ENCODE data around the gene LZIC.

LZIC gene

DNA sequence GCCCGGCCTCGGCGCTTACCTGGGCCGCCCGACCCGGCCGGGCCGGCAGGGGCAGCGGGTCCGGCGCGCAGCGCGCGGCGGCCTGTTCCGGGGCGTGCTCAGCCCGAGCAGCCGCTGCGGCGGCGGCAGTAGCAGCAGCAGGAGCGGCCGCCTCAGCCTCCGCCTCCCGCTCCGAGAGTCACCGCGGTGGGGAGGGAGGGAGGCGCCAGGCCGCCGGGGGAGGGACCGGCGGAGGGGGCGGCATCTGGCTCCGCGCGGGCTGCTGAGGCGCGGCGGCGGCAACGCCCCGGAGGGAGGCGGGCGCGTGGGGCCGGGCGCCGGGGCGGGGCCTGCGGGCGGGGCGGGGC is 33.1 kb downstream of the LZIC start, which contains the start of gene CTNNBIP1:
Gene CTNNBIP1 (minus strand): TSS at position 194 of the 347 bp plus-strand sequence. CDS start 38,205 bp downstream, outside the sequence.
- no peak for DNase-seq

DNA sequence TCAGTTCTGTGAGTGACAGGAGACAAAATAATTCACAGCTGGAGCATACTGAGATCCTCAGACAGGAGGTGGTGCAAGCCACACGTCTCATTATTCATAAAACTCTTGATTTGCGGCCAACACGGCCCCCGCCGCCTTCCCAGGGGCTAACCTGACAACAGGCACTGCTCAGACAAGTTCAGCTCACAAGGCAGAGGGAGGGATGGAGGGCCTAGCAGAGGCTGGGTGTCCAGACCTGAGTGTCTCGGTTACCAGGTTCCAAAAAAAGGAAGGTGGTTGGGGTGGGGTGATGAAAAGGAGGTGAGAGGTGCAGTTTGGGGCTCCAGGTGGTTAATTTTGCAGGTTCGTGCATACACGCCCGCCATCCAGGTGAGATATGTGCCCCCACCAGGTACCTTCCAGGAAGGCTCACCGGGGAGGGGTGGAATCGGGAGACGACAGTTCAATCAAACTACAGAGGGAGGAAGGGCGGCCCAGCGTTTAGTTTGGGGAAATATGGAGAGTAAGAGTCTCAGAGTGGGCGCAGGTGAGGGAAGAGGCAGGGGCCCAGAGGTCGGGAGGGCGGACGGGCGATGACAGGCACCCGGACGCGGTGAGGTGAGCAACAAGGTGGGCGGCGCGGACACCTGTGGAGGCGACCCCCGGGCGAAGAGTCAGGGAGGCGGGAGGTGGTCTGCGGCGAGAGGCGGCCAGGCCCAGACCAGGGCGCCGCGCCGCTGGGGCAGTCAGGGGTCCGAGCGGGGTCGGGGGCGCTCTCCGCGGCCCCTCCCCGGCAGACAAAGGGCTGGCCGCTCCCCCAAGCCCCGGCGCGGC is 33.8 kb downstream of the LZIC start:
- DNase-seq, result no peak

DNA sequence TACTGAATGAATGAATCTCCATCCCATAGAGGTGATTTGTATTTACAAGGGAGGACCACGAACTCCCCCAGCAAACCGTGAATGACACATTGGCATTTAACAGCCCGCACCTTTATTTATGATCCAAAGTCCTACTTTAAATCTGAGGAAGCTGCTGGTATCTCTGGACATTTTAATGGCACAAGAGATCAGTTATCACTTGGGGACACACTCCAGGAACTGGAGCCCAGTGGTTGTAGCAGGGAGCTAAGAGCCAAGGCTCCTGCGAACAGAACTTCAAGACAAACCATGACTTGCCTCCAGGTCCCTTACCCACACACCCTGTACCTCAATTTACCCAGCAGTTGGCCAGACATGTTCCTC is 34.3 kb downstream of the LZIC start:
- DNase-seq, result no peak

DNA sequence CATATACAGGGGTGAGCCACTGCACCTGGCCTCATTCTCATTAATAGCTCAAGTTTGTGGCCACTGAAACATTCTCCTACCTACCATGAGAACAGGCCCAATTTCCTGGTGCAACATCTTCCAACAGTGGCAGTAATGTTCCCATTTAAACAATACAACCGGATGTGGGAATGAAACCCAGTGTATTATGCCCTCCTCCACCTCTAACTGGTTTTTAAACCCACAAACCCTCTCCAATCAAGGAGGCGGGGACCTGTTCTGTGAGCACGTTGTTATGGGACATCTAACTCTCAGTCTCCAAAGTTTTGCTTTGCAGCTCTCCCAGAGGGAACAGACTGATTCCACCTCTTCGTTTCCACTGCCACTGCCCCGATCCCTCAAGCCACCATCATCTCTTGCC is 35.8 kb downstream of the LZIC start:
- no peak for DNase-seq

DNA sequence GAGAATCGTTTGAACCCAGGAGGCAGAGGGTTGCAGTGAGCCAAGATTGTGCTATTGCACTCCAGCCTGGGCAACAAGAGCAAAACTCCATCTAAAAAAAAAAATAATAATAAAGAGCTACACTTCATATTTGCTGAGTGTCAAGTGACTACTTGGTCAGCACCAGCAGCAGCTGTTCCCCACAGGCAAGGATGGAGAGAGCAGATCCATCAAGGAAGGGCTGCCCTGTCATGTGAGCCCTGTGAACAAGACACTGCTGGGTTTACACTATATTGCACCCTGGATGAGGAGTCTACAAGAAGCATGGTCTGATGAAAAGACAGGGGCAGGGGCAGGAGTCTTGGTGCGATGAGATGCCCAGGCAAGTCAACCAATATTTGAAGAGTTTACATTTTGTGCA is 36.7 kb downstream of the LZIC start:
- DNase-seq, result no peak

DNA sequence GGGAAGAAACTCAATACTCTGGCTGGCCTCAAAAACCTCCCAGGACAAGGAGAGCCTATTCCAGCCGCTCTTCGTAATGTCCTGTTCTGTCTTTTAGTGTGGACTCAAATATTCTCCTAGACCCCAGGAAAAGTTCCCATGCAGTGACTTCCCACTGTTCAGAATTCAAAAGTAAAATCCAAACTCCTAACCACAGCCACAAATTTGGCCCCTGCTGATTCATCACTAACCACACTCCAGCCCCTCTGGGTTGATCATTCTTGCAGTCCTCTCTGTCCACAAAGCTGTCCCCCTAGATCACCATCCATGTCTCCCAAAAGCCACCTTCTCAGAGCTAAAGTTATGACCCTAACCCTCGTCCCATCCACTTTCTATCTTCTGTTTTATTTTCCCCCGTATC is 38.2 kb downstream of the LZIC start:
- no peak for DNase-seq

DNA sequence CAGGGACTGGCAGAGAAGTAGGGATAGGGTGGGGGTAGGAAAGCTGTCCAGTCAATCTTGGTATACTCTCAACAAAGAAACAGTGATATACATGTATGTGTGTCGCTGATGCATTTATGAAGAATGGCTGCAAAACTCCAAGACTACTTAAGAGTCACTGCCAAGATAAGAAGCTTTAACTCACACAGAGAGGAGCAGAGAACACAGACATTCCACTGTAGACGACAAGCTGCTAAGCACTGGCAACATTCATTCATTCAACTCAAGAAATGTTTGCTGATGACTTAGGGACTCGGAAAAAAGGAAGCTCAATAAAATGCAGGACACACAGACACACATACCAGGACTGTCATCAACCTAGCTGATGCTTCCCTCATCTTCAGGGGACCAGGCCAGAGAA is 38.6 kb downstream of the LZIC start:
- no peak for DNase-seq

DNA sequence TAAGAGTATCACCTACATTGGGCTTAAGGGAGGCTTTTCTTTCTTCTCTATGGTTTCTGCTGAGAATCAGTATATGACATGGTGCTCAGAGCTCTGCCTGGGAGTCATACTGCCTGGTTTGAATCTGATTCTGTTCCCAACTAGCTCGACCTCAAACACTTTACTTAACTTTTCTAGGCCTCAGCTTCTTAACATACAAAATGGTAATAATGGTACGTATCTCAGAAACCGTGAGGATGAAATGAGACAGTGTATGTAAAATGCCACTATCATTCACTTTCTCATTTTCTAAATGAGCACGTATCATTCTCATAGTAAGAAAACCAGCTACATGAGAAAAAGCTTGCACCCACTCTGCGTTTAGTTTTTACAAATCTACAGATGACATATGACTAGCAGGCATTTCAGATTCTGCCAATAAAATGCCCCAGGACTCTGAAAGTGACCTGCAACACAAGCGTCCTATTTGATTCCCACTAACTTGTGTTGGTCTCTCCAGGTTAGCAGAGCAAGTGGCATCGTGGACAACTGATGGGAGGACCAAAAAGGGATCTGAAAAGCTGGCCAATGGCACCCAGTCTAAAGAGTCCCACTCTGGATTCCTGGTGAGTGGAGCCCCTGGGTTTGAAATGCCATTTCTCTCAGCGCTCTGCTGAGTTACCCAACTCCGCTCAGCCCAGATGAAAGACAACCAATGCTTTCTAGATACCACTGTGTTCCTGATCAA is 39.2 kb downstream of the LZIC start:
- no peak for DNase-seq

DNA sequence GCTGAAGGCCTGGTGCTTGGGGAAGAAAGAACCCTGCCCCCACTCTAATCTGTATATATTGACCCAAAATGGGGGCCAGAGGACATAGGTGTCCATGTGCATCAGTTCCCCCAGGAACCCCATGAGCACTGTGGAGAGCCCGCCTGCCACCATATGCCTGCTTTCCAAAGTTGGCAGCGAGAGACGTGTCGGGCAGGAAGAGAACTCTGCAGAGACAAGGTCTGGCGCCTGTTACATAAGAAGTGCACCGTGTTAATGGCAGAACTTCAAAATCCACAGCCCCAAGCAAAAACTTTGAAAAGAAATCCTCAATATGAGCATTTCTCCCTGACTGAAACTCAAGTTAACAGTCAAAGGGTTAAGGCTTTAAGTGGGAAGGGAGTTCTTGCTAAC is 41.1 kb downstream of the LZIC start:
- DNase-seq, result no peak

DNA sequence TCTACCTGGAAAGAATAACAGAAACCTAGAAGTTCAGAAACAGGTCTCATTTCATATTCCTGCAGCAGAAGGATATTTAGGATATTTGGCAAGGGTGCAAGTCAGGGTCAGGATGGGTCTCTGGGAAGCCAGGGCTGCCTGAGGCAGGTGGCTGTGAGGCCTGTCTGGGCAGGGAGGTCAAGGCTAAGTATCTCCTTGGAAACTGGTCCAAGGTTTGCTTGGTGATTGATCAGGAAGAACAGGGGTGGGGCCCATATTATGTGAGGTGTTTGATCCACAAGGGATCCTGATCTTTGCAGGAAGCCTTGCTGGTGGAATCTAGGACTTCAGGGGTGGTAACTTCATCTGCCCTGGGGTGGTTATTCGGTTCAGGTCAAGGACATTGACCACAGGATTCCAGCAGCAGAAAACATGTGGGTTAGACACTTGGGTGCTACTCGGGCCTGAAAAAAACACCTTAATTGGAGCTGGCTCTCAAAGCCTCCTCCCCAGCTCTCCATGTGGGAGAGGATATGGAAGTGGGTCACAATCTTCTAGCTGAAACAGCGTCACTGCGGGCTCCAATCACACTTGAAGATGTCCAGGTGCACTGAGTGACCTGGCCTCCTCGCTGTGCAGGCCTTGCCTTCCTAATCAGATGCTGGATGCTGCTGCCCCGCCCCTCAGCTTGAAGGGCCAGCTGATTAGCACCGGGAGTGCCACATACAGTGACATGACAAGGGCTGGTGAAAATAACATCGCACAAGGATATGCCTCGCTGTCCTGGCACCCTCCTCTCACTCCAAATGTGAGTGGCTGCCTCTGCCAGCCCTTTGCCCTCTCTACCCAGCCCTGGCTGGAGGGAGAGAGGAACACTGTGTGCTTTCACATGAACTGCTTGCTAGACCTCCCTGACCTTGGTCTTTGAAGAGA is 41.8 kb downstream of the LZIC start:
- no peak for DNase-seq

DNA sequence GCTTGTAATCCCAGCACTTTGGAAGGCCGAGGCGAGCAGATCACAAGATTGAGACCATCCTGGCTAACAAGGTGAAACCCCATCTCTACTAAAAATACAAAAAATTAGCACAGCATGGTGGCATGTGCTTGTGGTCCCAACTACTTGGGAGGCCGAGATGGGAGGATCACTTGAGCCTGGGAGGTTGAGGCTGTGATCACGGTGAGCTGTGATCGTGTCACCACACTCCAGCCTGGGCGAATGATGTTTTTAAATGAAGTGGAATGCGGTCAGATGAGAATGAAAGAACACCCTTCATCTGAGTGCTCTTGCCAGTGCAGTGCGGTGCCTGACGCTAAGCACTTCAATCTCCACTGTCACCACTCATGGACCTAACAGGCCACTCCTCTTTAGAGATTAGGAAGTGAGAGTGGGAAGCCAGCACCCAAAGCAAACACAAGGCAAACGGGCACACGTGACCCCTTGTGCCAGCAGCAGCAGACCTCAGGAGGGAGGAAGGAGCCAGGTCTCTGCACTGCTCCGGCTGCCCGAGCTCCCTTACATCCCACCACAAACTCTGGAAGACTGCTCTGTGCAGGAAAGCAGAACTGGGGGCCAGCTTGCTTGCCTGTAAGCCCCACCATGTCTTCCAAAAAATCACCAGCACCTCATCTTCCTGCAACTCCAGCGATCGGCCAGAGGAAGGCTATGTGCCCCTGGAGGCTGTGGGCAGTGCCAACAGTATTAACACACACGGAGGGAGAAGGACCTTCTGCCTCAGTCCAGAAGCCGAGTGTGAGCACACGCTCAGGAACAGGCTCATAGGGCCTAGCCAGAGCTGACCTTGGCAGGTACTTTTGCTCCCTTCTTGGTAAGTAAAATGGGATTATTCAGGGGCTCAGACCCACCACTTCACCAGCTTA is 42.8 kb downstream of the LZIC start:
- no peak for DNase-seq

DNA sequence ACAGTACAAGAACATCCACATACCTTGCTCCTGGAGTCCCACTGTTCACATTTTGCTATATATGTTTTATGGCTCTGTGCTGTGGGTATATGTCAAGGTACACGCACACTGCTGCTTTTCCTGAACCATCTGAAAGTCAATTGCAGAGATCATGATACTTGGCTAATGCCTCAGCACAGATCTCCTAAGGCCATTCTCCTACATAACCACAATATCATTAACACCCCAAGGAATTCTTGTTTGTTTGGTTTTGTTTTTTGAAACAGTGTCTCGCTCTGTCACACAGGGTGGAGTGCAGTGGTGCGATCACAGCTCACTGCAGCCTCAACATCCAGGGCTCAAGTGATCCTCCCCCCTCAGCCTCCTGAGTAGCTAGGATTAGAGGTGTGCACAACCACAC is 49.1 kb downstream of the LZIC start:
- DNase-seq, result no peak

DNA sequence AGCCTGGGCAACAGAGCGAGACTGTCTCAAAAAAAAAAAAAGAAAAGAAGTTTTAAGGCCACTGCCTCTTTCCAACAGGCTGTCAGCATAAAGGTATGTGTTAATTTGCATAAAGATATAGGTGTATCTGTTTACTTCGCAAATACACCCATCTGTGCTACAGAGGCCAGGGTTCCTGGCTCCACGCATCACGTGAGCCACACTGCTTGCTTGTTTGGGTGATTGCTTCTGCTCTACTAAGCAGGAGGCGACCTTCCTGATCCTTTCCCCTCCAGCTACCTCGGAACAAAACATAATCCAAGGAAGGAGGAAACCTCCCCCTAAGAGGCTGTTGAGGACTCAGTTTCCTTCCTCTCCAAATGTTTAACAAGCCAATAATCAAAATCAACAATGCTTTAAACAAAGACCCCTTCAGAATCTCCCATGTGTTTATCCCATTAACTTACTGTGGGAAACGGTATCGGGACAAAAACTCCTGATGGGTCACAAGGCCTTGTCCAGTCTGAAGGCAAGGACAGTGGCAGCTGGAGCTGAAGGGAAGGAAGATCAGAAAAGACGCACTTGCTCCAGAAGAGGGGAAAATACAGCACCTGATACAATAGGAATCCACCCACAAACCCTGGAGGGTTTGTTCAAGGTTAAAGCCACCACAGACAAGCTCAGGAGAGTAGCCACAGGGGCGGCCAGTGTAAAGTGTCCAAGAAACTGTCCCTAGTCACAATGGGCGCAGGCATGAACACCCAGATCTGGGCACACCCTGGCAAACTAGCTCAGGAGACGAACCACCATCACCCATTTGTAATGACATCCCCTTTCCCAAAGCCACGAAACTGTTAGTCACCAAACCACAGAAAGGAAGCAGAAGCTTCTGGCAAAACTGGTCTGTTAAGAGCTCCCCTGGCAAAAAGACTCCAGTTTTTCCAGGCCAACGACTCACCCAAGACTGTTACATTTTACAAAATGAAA is 50.3 kb downstream of the LZIC start:
- DNase-seq, result peak; percentile 85

DNA sequence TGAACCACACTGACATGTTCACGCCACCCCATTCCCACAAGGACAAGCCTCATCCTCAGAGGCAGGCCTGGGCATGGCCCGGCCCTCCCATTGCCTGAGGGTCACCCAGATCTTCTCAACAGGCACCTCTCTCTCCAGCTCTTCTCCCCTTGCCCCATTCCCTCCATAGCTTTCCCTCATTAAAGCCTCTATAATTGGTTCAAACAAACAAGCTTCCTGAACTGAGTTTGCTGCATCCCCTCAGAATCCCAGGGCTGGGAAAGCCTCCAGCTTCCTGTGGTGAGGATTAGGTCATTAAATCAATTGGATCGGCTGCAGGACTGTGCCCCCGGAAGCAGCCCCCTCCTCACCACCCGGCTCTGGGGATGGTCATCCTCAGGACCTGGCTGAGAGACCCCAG is 52.0 kb downstream of the LZIC start:
- no peak for DNase-seq

DNA sequence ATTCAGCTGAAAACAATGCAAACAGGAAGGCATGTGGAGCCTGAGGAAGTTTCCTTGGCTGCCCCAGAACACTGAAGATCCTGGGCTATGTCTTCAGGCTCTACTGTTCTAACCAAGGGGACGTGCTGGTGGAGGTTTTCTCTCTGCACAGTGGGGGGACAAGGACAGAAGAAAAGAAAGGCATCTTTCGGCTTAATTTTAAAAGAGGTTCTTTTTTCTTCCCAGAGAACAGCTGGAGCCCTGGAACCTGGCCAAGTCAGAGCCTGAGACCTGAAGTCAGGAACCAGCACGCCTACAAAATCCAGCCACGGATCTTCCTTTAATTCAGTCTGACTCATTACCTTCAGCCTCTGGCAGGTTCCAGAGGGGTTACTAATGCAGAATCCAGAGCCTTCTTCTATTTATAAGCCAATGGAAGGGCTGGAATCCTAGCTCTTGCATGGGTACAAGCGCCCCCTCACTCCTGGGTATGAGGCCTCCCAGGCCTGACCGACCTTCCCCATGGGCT is 52.9 kb downstream of the LZIC start:
- peak; percentile 71 for DNase-seq

DNA sequence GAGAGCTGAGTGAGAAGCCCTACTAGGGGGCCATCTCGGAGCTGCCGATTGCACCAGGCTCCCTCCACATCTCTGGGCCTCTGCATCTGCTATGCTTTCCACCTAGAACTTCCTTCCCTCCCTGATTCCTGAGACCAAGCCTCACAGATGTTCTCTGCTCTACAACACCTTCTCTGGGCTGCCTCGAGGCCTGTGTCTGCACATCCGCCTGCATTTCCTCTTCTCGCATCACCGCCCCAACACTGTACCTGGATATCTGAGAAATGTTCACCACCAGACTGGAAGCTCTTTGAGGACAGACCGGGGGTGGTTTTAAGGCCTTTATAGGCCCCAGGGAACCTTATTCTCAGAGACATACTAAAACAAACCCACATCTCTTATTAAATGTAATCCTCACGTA is 53.8 kb downstream of the LZIC start:
- DNase-seq, result no peak

DNA sequence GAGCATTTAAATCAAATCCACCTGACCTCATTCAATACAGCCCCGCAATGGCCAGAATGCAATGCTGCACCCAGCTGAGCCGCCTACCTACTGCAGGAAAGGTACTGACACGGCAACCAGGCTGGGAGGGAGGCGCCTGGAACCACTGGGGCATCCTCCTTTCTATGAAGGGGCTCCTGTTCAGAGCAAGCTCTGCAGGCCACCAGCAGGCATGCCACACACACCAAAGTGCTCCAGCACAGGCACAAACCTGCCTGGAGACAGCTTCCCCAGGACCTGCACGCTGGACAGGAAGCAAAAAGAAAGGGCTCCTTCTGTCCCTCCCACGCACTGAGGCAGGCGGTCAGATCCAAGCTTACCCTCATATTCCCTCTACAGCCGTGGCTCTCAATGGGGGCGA is 54.3 kb downstream of the LZIC start:
- DNase-seq, result no peak

DNA sequence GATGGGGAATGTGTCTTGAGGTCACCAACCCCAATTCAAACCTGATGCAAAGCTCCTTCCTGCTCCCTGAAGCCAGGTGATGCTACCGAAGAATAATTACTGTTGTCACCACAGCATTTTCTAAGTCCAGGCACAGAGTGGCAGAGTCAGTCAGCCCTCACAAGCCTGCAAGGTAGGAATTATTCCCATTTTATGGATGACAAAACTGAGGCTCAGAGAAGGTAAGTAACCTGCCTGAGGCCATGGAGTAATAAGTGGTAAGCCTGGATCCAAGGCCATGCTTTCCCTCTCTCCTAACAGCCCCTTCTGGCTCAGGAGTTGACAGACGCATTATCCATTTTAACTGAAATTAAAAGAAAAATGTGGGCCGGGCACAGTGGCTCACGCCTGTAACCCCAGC is 56.1 kb downstream of the LZIC start:
- DNase-seq, result no peak

DNA sequence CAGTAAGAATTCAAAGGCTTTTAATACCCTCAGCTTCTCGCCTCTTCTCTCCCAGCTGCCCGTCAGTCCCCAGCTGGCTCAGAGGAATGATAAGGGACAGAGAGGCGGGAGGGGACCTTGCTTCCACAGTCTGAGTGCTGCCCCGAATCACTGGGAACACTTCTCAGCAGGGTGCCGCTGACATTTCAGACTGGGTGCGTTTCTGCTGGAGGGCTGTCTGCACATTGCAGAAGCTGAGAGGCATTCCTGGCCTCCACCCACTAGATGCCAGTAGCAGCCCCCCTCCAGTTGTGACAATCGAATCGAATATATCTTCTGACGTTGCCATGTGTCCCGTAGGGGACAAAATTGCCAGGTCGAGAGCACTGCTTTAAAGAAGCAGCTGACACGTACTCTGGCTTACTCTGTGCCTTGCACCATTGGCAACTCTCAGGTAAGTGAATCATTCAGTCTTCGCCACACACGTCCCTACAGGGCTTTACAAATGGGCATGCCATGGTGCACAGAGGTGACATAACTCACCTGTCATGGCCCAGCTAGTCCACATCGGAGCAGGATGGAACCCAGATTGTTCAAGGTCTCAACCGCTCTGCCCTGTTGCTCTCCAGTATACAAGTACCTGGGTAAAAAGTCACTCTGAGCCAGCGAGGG is 57.0 kb downstream of the LZIC start:
- no peak for DNase-seq

DNA sequence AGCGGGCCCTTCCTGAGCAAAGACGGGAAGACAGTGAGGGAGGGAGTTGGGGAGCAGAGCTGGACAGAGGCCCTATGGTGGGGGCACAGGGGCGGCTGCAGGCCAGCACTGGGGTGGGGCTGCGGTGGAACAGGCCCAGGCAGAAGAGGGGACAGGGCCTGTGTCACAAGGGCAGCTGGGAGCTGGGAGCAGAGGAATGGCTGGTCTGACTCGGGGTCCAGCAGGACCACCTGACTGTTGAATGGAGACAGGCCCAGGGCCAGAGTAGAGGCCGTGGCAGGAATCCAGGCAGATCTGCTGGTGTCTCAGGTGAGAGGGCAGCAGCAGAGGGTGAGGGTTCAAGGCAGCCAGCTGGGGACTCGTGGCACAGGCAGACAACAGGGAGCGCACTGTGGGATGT is 58.4 kb downstream of the LZIC start:
- DNase-seq, result no peak
